ENCODE results near the gene DFFB. TPM values are rescaled to one million over a fixed set of nuclear protein-coding genes. Genes with fewer than 3 reads are reported as not detected.
A peak's percentile ranks its signal among the peaks of the same experiment; 100 is the strongest.

Gene DFFB
- total RNA-seq, 1 experiment from 2014 or later, result 17.1 TPM

DNA sequence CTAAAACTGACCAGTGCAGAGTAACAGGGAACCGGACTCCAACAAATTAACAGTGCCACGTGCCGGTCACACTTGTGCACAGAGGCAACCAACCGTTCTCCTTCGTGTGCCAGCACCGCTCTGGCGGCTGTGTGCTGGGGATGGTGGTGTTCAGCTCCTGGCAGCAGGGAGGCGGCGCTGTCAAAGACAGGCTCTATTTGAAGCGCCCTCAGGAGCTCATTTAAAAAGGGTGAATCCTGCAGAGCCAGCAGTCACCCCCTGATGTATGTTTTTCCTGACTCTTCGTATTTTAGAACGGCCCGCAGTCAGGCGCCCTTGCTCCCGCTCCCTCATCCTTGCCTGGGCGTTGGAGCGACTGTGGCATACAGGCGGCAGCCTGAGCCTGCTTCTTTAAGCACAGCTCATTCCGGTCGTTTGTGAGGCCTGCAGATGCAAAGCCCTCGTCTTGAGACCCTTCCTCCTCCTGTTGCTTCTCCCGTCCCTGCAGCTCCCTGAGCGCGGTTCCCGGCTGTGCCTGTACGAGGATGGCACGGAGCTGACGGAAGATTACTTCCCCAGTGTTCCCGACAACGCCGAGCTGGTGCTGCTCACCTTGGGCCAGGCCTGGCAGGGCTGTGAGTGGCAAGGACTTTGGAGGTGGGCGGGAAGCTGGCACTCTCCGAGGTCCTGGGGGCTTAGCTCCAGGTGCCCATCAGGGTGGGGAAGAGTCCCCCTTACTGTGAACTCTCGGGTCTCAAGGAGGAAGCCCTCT, 1.1 kb downstream of the DFFB start:
- 0 out of 2 replicates have a peak, but pooled peaks cover 10% of the 10 kb centered on the region for H4K20me1 ChIP-seq (ENCODE audit: low read length)
- DNase-seq, result peak; percentile 51
- peaks cover 18% of the 10 kb centered on the region for H3K4me1 ChIP-seq (ENCODE audit: insufficient read depth, low read length)
- no peaks in the 10 kb centered on the region for H3K9me2 ChIP-seq (replicated peaks; ENCODE audit: low read length)
- peak overlapping the region; percentile 93 for H2AFZ ChIP-seq (ENCODE audit: low read length)
- H3K9ac ChIP-seq (ENCODE audit: low read length), result peak overlapping the region; percentile 67
- peaks cover 70% of the 10 kb centered on the region for H3K79me2 ChIP-seq (ENCODE audit: low read length)
- peak overlapping the region; percentile 83 for H3K4me3 ChIP-seq (ENCODE audit: low read length)
- ATAC-seq, result peak; percentile 9
- ChIA-PET CTCF (no interaction called here), POLR2A (ENCODE audit: unreplicated experiment) (no interaction called here)
- peaks cover 7% of the 10 kb centered on the region; the same call in 1 of the 2 replicates for H3K36me3 ChIP-seq (ENCODE audit: low read depth, low read length)
- intact Hi-C loops (cut with micrococcal nuclease), result no loop called here
- no TSS peak for BruUV-seq (replicated peaks)
- no peaks in the 10 kb centered on the region for H3F3A ChIP-seq (ENCODE audit: low read length, unreplicated experiment)
- H3K27ac ChIP-seq (ENCODE audit: low read length), result no peak overlapping the region
- peak overlapping the region; percentile 98 for H3K4me2 ChIP-seq (ENCODE audit: low read length)
- TF ChIP-seq EZH2 (IDR thresholded peaks at IDR 0.05; ENCODE audit: low read length, unreplicated experiment) (no peak), EZH2phosphoT487 (IDR thresholded peaks at IDR 0.05; ENCODE audit: borderline replicate concordance, low read length) (no peak)
- TF ChIP-seq, protein P1, sequence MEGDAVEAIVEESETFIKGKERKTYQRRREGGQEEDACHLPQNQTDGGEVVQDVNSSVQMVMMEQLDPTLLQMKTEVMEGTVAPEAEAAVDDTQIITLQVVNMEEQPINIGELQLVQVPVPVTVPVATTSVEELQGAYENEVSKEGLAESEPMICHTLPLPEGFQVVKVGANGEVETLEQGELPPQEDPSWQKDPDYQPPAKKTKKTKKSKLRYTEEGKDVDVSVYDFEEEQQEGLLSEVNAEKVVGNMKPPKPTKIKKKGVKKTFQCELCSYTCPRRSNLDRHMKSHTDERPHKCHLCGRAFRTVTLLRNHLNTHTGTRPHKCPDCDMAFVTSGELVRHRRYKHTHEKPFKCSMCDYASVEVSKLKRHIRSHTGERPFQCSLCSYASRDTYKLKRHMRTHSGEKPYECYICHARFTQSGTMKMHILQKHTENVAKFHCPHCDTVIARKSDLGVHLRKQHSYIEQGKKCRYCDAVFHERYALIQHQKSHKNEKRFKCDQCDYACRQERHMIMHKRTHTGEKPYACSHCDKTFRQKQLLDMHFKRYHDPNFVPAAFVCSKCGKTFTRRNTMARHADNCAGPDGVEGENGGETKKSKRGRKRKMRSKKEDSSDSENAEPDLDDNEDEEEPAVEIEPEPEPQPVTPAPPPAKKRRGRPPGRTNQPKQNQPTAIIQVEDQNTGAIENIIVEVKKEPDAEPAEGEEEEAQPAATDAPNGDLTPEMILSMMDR (conservative IDR thresholded peaks at IDR 0.05; ENCODE audit: low read depth, low read length), result peak; percentile 50
- no peaks in the 10 kb centered on the region for H3K27me3 ChIP-seq (ENCODE audit: low read length)
- no peaks in the 10 kb centered on the region for H3K9me3 ChIP-seq (ENCODE audit: low read length)

DNA sequence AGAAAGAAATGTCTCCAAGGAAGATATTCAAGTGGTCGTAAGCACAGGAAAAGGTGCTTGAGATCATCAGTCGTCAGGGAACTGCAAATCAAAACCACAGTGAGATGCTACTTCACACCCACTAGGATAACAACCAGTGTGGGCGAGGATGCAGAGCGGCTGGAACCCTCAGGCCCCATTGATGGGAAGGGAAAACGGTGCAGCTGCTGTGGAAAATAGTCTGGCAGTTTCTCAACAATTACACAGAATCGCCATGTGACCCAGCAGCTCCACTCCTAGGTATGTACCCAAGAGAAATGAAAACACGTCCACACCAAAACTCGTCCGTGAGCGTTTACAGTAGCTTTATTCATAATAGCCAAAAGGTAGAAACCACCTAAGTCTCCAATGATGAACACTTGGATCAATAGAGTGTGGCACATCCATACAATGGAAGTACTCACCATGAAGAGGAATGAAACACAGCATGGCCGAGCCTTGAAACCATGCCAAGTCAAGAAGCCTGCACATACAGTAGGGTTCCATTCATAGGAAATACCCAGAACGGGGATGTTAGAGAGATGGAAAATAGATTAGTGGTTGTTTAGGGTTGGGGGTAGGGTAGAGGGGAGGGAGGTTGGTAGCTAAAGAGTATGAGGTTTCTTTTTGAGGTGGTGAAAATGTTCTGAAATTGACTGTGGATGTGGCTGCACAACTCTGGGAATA, 6.1 kb downstream of the DFFB start:
- peaks cover 29% of the 10 kb centered on the region for H3K79me2 ChIP-seq (ENCODE audit: low read length)
- intact Hi-C loops (cut with micrococcal nuclease), result no loop called here
- H3K36me3 ChIP-seq (ENCODE audit: low read depth, low read length), result peaks cover 20% of the 10 kb centered on the region
- no TSS peak for BruUV-seq (replicated peaks)
- ATAC-seq (no peak), DNase-seq (no peak)
- H3K4me3 ChIP-seq (ENCODE audit: low read length), result no peak overlapping the region
- no peak overlapping the region for H3K27ac ChIP-seq (ENCODE audit: low read length)
- no peaks in the 10 kb centered on the region for H3K27me3 ChIP-seq (ENCODE audit: low read length)
- TF ChIP-seq EZH2 (IDR thresholded peaks at IDR 0.05; ENCODE audit: low read length, unreplicated experiment) (no peak), EZH2phosphoT487 (IDR thresholded peaks at IDR 0.05; ENCODE audit: borderline replicate concordance, low read length) (no peak)
- TF ChIP-seq, protein P1 (conservative IDR thresholded peaks at IDR 0.05; ENCODE audit: low read depth, low read length), result no peak
- H4K20me1 ChIP-seq (ENCODE audit: low read length), result no peaks in the 10 kb centered on the region
- no peaks in the 10 kb centered on the region for H3K9me3 ChIP-seq (ENCODE audit: low read length)
- H3F3A ChIP-seq (ENCODE audit: low read length, unreplicated experiment), result no peaks in the 10 kb centered on the region
- no peak overlapping the region for H3K9ac ChIP-seq (ENCODE audit: low read length)
- POLR2A ChIA-PET (ENCODE audit: unreplicated experiment), result no interaction called here
- CTCF ChIA-PET, result no interaction called here
- H3K4me2 ChIP-seq (ENCODE audit: low read length), result no peak overlapping the region
- H2AFZ ChIP-seq (ENCODE audit: low read length), result no peak overlapping the region
- H3K9me2 ChIP-seq (replicated peaks; ENCODE audit: low read length), result no peaks in the 10 kb centered on the region
- peaks cover 16% of the 10 kb centered on the region for H3K4me1 ChIP-seq (ENCODE audit: insufficient read depth, low read length)
